Body of pancreas (tissue), 4 donors: Measurements from ENCODE around the gene ATP2B2. TPM values are rescaled to one million over a fixed set of nuclear protein-coding genes. Genes with fewer than 3 reads are reported as not detected.

Experiments
- ATAC-seq: fragments of 150-250 bp; one replicate; pipeline ENCODE4 v1.9.1; 2016
- DNase-seq, 4 donors: peaks; one replicate each; pipeline ENCODE4 v3.0.0-alpha.2; 2019
- H3K27ac ChIP-seq, 4 donors: fragments of 200-600 bp; sonication (generic); 1 replicate in 3 of 4; 2 replicates in 1 of 4; pipeline versions ENCODE4 v1.5.1 to v1.6.1; 2016 to 2019; ENCODE audit warnings: mild to moderate bottlenecking in 1 of 4, mixed read lengths in 1 of 4, moderate library complexity in 1 of 4
- H3K27me3 ChIP-seq, 2 donors: fragments of 200-600 bp; sonication (generic); one replicate each; pipeline ENCODE4 v1.6.0; 2016; ENCODE audit warnings: mild to moderate bottlenecking in 1 of 2
- H3K36me3 ChIP-seq, 2 donors: fragments of 200-600 bp; sonication (generic); replicated peaks in 1 of 2; 2 replicates each; pipeline ENCODE4 v1.5.1; 2016; ENCODE audit warnings: low read depth in 2 of 2; ENCODE audit not compliant: insufficient read depth in 1 of 2
- H3K4me1 ChIP-seq: fragments of 200-600 bp; sonication (generic); one replicate; pipeline ENCODE4 v1.6.0; 2016
- H3K4me3 ChIP-seq, 2 donors: fragments of 200-600 bp; sonication (generic); 1 replicate in 1 of 2; 2 replicates in 1 of 2; pipeline ENCODE4 v1.5.1; 2016 to 2019
- H3K9me3 ChIP-seq, 3 donors: fragments of 200-600 bp; sonication (generic); 1 replicate in 2 of 3; 2 replicates in 1 of 3; pipeline ENCODE4 v1.5.1; 2016
- POLR2A ChIP-seq, 3 donors: fragments of 450-650 bp; IDR thresholded peaks; one replicate each; pipeline ENCODE4 v1.6.1; 2016; ENCODE audit warnings: antibody characterized with exemption in 3 of 3, mild to moderate bottlenecking in 2 of 3
- WGBS, 2 donors: methylation state at CpG; one replicate each; pipeline ENCODE4 v1.1.5; 2017; 5-methylcytosine and 5-hydroxymethylcytosine counted together
- intact Hi-C: fragments of 100-400 bp; cut with DNase I; formaldehyde crosslinking; loops from one replicate; pipeline ENCODE4 v1.15.1; 2023
- total RNA-seq, 2 donors: library from RNA; depleted of rRNA; stranded (reverse); fragments of >200 nt; gene quantifications; one replicate each; pipeline ENCODE4 v1.1.0, GENCODE V29; 2016
- TF ChIP-seq, protein P1 (sequence below), 7 experiments: fragments of 450-650 bp in 4 of 7; fragments of 200-600 bp in 3 of 7; sonication (generic) in 3 of 7; IDR thresholded peaks; one replicate each; pipeline ENCODE4 v1.5.1; 2016 to 2019; ENCODE audit warnings: antibody characterized with exemption in 7 of 7

ATP2B2 gene
- total RNA-seq, 2 donors from 2014 or later: 0.52 TPM; not detected in 1

DNA sequence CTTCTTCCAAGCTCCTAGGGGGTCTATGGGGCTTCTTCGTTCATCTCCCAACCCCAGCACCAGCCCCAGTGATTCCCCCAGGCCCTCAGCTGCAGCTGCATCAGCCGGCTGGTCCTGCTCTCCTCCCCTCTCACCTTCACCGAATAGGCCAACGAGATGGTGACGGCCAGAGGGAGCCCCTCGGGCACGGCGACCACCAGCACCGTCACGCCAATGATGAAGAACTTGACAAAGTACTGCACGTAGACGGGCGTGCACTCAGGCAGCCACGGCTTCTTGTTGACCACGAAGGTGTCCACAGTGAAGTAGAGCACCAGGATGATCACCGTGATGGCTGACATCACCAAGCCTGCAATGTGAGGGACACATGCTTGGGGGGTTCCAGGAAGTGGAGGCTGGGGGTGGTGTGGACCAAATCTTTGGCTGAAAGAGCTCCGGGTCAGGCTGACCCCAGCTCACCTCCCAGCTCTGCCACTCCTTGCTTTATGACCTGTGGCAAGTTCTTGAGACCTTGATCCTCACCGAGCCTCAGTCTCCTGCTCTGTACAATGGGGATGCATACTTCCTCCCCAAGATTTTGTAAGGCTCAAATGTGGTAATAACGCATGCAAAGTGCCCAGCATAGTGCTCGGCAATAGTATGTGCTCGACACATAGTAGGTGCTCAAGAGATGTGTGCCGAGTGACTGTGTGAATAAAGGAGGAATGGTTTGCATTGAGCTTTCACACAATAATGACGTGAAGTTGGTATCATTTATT lies 129.9 kb downstream of the ATP2B2 start:
- no peak overlapping the region for H3K4me3 ChIP-seq
- WGBS, 2 donors: 70 to 73% methylated on average over 13 to 23 of the region's 23 CpGs
- no peak overlapping the region for H3K27ac ChIP-seq
- TF ChIP-seq, protein P1, sequence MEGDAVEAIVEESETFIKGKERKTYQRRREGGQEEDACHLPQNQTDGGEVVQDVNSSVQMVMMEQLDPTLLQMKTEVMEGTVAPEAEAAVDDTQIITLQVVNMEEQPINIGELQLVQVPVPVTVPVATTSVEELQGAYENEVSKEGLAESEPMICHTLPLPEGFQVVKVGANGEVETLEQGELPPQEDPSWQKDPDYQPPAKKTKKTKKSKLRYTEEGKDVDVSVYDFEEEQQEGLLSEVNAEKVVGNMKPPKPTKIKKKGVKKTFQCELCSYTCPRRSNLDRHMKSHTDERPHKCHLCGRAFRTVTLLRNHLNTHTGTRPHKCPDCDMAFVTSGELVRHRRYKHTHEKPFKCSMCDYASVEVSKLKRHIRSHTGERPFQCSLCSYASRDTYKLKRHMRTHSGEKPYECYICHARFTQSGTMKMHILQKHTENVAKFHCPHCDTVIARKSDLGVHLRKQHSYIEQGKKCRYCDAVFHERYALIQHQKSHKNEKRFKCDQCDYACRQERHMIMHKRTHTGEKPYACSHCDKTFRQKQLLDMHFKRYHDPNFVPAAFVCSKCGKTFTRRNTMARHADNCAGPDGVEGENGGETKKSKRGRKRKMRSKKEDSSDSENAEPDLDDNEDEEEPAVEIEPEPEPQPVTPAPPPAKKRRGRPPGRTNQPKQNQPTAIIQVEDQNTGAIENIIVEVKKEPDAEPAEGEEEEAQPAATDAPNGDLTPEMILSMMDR (IDR thresholded peaks at IDR 0.05): no peak
- TF ChIP-seq POLR2A (IDR thresholded peaks at IDR 0.05): no peak
- H3K9me3 ChIP-seq: no peaks in the 10 kb centered on the region
- intact Hi-C loops: no loop called here
- ATAC-seq (no peak), DNase-seq (no peak)
- no peaks in the 10 kb centered on the region for H3K36me3 ChIP-seq
- H3K4me1 ChIP-seq: no peaks in the 10 kb centered on the region
- H3K27me3 ChIP-seq: no peaks in the 10 kb centered on the region

GRCh38 chr3:10374311-10374710 lies 131.1 kb downstream of the ATP2B2 start:
- no peak overlapping the region for H3K4me3 ChIP-seq
- WGBS, 2 donors: 68 to 73% methylated on average over 10 to 11 of the region's 11 CpGs
- intact Hi-C loops: no loop called here
- no peaks in the 10 kb centered on the region for H3K36me3 ChIP-seq
- no peaks in the 10 kb centered on the region for H3K27me3 ChIP-seq
- no peak for DNase-seq
- no peaks in the 10 kb centered on the region for H3K4me1 ChIP-seq
- no peak for ATAC-seq
- no peak overlapping the region for H3K27ac ChIP-seq
- TF ChIP-seq POLR2A (IDR thresholded peaks at IDR 0.05): no peak
- TF ChIP-seq, protein P1 (IDR thresholded peaks at IDR 0.05): no peak
- no peaks in the 10 kb centered on the region for H3K9me3 ChIP-seq

DNA sequence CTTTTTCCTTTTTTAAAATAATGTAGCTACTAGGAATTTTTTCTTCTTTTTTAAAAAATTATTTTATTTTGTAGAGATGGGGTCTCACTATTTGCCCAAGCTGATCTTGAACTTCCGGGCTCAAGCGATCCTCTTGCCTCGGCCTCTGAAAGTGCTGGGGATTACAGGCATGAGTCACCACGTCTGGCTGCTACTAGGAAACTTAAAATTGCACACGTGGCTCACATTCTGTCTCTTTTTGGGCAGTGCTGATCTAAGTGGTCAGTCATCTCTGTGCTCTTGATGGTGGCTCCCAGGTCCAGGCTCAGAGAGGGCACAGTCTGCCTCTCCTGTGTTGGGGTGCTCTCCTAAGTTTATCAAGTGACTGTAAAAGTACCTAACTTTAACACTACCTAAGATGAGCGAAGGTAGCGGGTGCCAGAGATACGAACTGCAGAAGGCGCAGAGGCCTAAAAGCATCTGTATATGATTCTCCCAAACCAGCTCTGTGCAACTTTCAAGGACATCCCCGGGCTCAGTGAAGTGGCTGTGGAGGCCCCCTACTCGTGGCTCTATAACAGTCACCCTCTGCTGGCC lies 131.6 kb downstream of the ATP2B2 start:
- H3K27ac ChIP-seq: no peak overlapping the region
- no peaks in the 10 kb centered on the region for H3K36me3 ChIP-seq
- no peaks in the 10 kb centered on the region for H3K4me1 ChIP-seq
- H3K4me3 ChIP-seq: no peak overlapping the region
- intact Hi-C loops: no loop called here
- no peak for DNase-seq
- no peaks in the 10 kb centered on the region for H3K9me3 ChIP-seq
- no peaks in the 10 kb centered on the region for H3K27me3 ChIP-seq
- ATAC-seq: no peak
- TF ChIP-seq POLR2A (IDR thresholded peaks at IDR 0.05): no peak
- TF ChIP-seq, protein P1 (IDR thresholded peaks at IDR 0.05): no peak
- 64 to 67% methylated on average over 11 of the region's 11 CpGs for WGBS, 2 donors

- H3K27ac ChIP-seq: no peak overlapping the region
- no peaks in the 10 kb centered on the region for H3K27me3 ChIP-seq
- no peak overlapping the region for H3K4me3 ChIP-seq
- H3K36me3 ChIP-seq: no peaks in the 10 kb centered on the region
- no peak for TF ChIP-seq POLR2A (IDR thresholded peaks at IDR 0.05)
- TF ChIP-seq, protein P1 (IDR thresholded peaks at IDR 0.05): no peak
- ATAC-seq: no peak
- no peaks in the 10 kb centered on the region for H3K4me1 ChIP-seq
- DNase-seq: no peak
- no peaks in the 10 kb centered on the region for H3K9me3 ChIP-seq
- intact Hi-C loops: no loop called here
- 83 to 87% methylated on average over 10 of the region's 10 CpGs for WGBS, 2 donors
Observed at GRCh38 chr3:10371789-10372188, 133.6 kb downstream of the ATP2B2 start.

DNA sequence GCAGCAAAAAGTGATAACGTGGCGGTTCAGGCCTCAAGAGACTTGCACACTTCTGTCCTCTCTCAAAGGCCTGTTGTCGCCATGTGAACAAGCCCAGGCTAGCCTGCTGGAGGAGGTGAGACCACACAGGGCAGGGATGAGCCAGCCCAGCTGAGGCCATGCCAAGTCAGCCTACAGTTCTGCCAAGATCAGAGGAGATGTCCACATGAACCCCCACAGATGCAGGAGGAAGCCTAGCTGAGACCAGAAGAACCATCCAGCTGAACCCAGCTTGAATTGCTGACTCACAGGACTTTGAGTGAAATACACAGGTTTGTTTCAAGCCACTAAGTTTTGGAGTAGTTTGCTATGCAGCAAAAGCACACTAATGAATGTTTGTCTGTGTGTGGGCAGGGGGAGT lies 134.2 kb downstream of the ATP2B2 start:
- intact Hi-C loops: no loop called here
- TF ChIP-seq POLR2A (IDR thresholded peaks at IDR 0.05): no peak
- TF ChIP-seq, protein P1 (IDR thresholded peaks at IDR 0.05): no peak
- 70 to 89% methylated on average over 3 of the region's 3 CpGs for WGBS, 2 donors

More for the DNA sequence above, 134.2 kb downstream of the ATP2B2 start:
- Histone ChIP-seq H3K9me3 (no peaks in the 10 kb centered on the region), H3K4me3 (no peak overlapping the region), H3K27me3 (no peaks in the 10 kb centered on the region), H3K27ac (no peak overlapping the region), H3K4me1 (no peaks in the 10 kb centered on the region), H3K36me3 (no peaks in the 10 kb centered on the region)
- ATAC-seq: no peak
- no peak for DNase-seq
